ENCODE measurements around the gene SH3TC1. TPM values are rescaled to one million over a fixed set of nuclear protein-coding genes. Genes with fewer than 3 reads are reported as not detected.

Gene SH3TC1
- total and polyA plus RNA-seq, 2 of the 8 experiments (the other 6 are each of a cell fraction or from before 2014, with no cell fraction given), result 0.15 TPM; not detected in 1

DNA sequence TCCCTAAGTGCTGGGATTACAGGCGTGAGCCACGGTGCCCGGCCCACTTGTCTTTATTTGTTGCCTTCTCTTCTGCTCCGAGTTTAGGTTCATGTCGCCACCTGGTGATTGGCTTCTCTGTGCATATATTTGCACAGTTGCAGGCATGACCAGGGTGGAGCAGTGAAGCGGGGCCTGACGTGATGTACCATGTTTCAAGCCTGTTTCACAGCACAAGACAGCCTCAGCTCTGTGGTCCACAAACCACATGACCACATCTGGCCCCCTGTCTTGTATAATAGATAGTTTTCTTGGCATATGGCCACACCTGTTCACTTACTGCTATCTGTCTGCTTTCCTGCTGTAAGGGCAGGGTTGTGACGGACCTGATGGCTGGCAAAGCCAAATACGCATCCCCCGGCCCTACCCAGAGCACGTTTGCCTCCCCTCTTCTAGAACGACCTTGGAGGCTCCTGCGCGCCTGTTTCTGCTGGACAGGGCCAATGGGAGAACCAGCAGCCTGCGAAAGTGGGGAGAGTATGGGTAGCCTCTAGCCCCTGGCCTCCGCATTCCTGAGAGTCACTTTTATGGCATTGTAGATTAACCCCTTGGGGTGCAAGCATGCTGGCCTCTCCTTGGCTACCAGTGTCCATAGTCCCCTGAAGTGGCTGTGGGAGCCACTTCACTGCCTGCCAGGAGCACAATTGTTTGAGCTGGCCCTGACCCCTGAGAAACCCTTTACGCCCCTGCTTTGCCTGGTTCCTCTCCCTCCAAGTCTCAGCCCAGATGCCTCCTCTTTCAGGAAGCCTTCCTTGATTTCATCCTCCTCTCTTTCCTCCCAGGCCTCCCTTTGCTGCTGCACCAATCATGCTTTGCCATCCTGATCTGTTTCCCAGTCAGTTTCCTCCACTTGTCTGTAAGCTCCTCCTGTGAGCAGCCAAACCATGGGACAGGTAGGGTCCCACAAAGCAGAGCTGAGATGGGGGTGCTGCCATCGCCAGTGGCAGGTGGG lies 6.0 kb upstream of the SH3TC1 start:
- no peaks in the 10 kb centered on the region for H3K9me3 ChIP-seq (ENCODE audit: insufficient read depth in 2 of 2, low read depth in 1 of 2, low read length in 1 of 2)
- no peaks in the 10 kb centered on the region for H3K27me3 ChIP-seq (replicated peaks in 1 of 4; ENCODE audit: control insufficient read depth in 3 of 4, extremely low read depth in 1 of 4, insufficient read depth in 3 of 4, low read length in 3 of 4)
- H4K91ac ChIP-seq (replicated peaks; ENCODE audit: insufficient read length, low read length), result peak overlapping the region; percentile 40
- DNase-seq (ENCODE audit: low read depth in 1 of 2, low spot score in 2 of 2), result no peak
- no peak overlapping the region for H3K18ac ChIP-seq (ENCODE audit: extremely low read depth, low read length)
- H2BK5ac ChIP-seq (ENCODE audit: low read depth, low read length), result no peak overlapping the region; the same call in 1 of the 2 replicates
- 0 out of 2 replicates have a peak overlapping the region, but pooled peaks have one; percentile 18 for H2BK15ac ChIP-seq (ENCODE audit: low read length)
- TF ChIP-seq, protein P1, sequence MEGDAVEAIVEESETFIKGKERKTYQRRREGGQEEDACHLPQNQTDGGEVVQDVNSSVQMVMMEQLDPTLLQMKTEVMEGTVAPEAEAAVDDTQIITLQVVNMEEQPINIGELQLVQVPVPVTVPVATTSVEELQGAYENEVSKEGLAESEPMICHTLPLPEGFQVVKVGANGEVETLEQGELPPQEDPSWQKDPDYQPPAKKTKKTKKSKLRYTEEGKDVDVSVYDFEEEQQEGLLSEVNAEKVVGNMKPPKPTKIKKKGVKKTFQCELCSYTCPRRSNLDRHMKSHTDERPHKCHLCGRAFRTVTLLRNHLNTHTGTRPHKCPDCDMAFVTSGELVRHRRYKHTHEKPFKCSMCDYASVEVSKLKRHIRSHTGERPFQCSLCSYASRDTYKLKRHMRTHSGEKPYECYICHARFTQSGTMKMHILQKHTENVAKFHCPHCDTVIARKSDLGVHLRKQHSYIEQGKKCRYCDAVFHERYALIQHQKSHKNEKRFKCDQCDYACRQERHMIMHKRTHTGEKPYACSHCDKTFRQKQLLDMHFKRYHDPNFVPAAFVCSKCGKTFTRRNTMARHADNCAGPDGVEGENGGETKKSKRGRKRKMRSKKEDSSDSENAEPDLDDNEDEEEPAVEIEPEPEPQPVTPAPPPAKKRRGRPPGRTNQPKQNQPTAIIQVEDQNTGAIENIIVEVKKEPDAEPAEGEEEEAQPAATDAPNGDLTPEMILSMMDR (IDR thresholded peaks at IDR 0.05; ENCODE audit: control extremely low read depth in 1 of 3, insufficient read depth in 1 of 3, low read depth in 1 of 3, low read length in 3 of 3), result peak in 1 of 3 experiments; percentile 4; a peak in 2 of 4 replicates
- TF ChIP-seq SP4 (IDR thresholded peaks at IDR 0.05; ENCODE audit: low read length) (no peak), RAD21 (IDR thresholded peaks at IDR 0.05 in 1 of 2, conservative IDR thresholded peaks at IDR 0.05 in 1 of 2; ENCODE audit: low read depth in 2 of 2, low read length in 2 of 2) (peak in 1 of 2 experiments; percentile 21; a peak in 1 of 4 replicates)
- CTCF ChIA-PET (ENCODE audit: partially characterized antibody), result interaction anchor here (0.8 to 2.9 kb wide), 9 partner anchors 12 to 951 kb away, joined by 3 to 11 read pairs (median 5); no protein-coding TSS in a partner anchor
- FAIRE-seq, result no peak
- no peaks in the 10 kb centered on the region for H3K79me2 ChIP-seq (ENCODE audit: control insufficient read depth in 1 of 2, insufficient read depth in 2 of 2, low read length in 2 of 2)
- WGBS, 2 experiments (ENCODE audit: extremely low coverage in 1 of 2, insufficient coverage in 1 of 2, insufficient read length in 1 of 2, insufficient replicate concordance in 2 of 2, low coverage in 1 of 2, low lambda C conversion rate in 2 of 2, missing lambda C conversion rate in 1 of 2), result 90% methylated on average over 18 of the region's 18 CpGs; no CpG with 5 or more reads in 1 of the 2 experiments
- H3K4ac ChIP-seq (replicated peaks; ENCODE audit: insufficient read length, low read depth, low read length), result no peak overlapping the region
- no peak overlapping the region for H2BK12ac ChIP-seq (ENCODE audit: low read depth, low read length)
- no peak overlapping the region for H3K27ac ChIP-seq (ENCODE audit: low read depth, low read length)
- no peak overlapping the region for H3K4me2 ChIP-seq (ENCODE audit: insufficient read depth in 1 of 2, low read depth in 2 of 2, low read length in 2 of 2)
- no peaks in the 10 kb centered on the region for H3K23me2 ChIP-seq (ENCODE audit: low read depth, low read length)
- no peak overlapping the region for H3K14ac ChIP-seq (ENCODE audit: insufficient read length)
- H2BK120ac ChIP-seq (replicated peaks; ENCODE audit: low read depth, low read length), result no peak overlapping the region
- peak overlapping the region; percentile 61; the same call in 1 of the 2 replicates for H2AK5ac ChIP-seq (ENCODE audit: low read depth, low read length)
- no peak overlapping the region for H3K23ac ChIP-seq (ENCODE audit: insufficient read length)
- no peak overlapping the region; the same call in 1 of the 2 replicates for H2BK20ac ChIP-seq (ENCODE audit: low read length)
- H3K56ac ChIP-seq (replicated peaks; ENCODE audit: insufficient read length, low read depth, low read length), result no peak overlapping the region
- no peaks in the 10 kb centered on the region for H4K20me1 ChIP-seq (replicated peaks in 1 of 2; ENCODE audit: control insufficient read depth in 1 of 2, insufficient read depth in 2 of 2, low read length in 2 of 2)
- no peak overlapping the region for H2AFZ ChIP-seq (ENCODE audit: low read length)
- no peak overlapping the region for H4K8ac ChIP-seq (ENCODE audit: extremely low read depth, insufficient read depth, low read length)
- no peak overlapping the region for H3K4me3 ChIP-seq (ENCODE audit: extremely low read depth in 1 of 4, insufficient read depth in 2 of 4, low read depth in 3 of 4, low read length in 4 of 4)
- peaks cover 0 to 6% (median 3%) of the 10 kb centered on the region in 4 experiments; a peak in 3 of 7 replicates for H3K4me1 ChIP-seq (replicated peaks in 1 of 4; ENCODE audit: control insufficient read depth in 3 of 4, insufficient read depth in 4 of 4, low read length in 3 of 4)
- H3K9ac ChIP-seq (replicated peaks in 1 of 4; ENCODE audit: extremely low read depth in 1 of 4, low read depth in 3 of 4, low read length in 3 of 4), result no peak overlapping the region
- POLR2A ChIA-PET (ENCODE audit: partially characterized antibody), result no interaction called here
- no peaks in the 10 kb centered on the region for H3K36me3 ChIP-seq (ENCODE audit: control insufficient read depth in 2 of 4, insufficient read depth in 4 of 4, low read length in 3 of 4)
- no peak overlapping the region for H4K5ac ChIP-seq (ENCODE audit: insufficient read length, low read depth, low read length)
- no peaks in the 10 kb centered on the region for H3K79me1 ChIP-seq (ENCODE audit: low read depth, low read length)
